ENCODE results near the gene TMEM87B. TPM values are rescaled to one million over a fixed set of nuclear protein-coding genes. Genes with fewer than 3 reads are reported as not detected.

The TMEM87B gene
- total RNA-seq, 4 donors from 2014 or later, result 21.9 to 74.5 (median 60.7) TPM

GRCh38 chr2:112023707-112024106, 31.4 kb upstream of the TMEM87B start:
- no peak overlapping the region for H3K27ac ChIP-seq
- H3K4me1 ChIP-seq, result no peaks in the 10 kb centered on the region
- no peaks in the 10 kb centered on the region for H3K36me3 ChIP-seq
- DNase-seq, result no peak
- WGBS, 2 donors (ENCODE audit: low coverage in 1 of 2), result 81 to 94% methylated on average over 3 to 5 of the region's 5 CpGs
- no peaks in the 10 kb centered on the region for H3K27me3 ChIP-seq
- no peaks in the 10 kb centered on the region for H3K9me3 ChIP-seq
- intact Hi-C loops (cut with DNase I; ENCODE audit: low total_unique reads), result no loop called here
- H3K4me3 ChIP-seq, result no peak overlapping the region
- in situ Hi-C loops (cut with MboI; ENCODE audit: low pct_ligation_motif_present in 1 of 4, low pct_unique_long_range_greater_than_20kb in 1 of 4, low sequenced_read_pairs in 3 of 4), result no loop called here
- TF ChIP-seq CTCF (IDR thresholded peaks at IDR 0.05) (no peak), POLR2A (IDR thresholded peaks at IDR 0.05) (no peak), EP300 (IDR thresholded peaks at IDR 0.05; ENCODE audit: low read depth) (no peak), POLR2AphosphoS5 (IDR thresholded peaks at IDR 0.05) (no peak)

GRCh38 chr2:112024231-112024630, 30.8 kb upstream of the TMEM87B start:
- TF ChIP-seq POLR2A (IDR thresholded peaks at IDR 0.05) (no peak), CTCF (IDR thresholded peaks at IDR 0.05) (no peak), POLR2AphosphoS5 (IDR thresholded peaks at IDR 0.05) (no peak), EP300 (IDR thresholded peaks at IDR 0.05; ENCODE audit: low read depth) (no peak)
- Histone ChIP-seq H3K36me3 (no peaks in the 10 kb centered on the region), H3K4me3 (no peak overlapping the region), H3K4me1 (no peaks in the 10 kb centered on the region), H3K27ac (no peak overlapping the region), H3K9me3 (no peaks in the 10 kb centered on the region), H3K27me3 (no peaks in the 10 kb centered on the region)
- in situ Hi-C loops (cut with MboI; ENCODE audit: low pct_ligation_motif_present in 1 of 4, low pct_unique_long_range_greater_than_20kb in 1 of 4, low sequenced_read_pairs in 3 of 4), result no loop called here
- 75 to 88% methylated on average over 2 to 7 of the region's 9 CpGs for WGBS, 2 donors (ENCODE audit: low coverage in 1 of 2)
- DNase-seq, result no peak
- intact Hi-C loops (cut with DNase I; ENCODE audit: low total_unique reads), result no loop called here

GRCh38 chr2:112024896-112025491, 30.1 kb upstream of the TMEM87B start:
- intact Hi-C loops (cut with DNase I; ENCODE audit: low total_unique reads) (no loop called here), in situ Hi-C loops (cut with MboI; ENCODE audit: low pct_ligation_motif_present in 1 of 4, low pct_unique_long_range_greater_than_20kb in 1 of 4, low sequenced_read_pairs in 3 of 4) (no loop called here)
- 93 to 97% methylated on average over 5 to 12 of the region's 12 CpGs for WGBS, 2 donors (ENCODE audit: low coverage in 1 of 2)
- no peak overlapping the region for H3K4me3 ChIP-seq
- TF ChIP-seq POLR2AphosphoS5 (IDR thresholded peaks at IDR 0.05), result no peak
- no peak for TF ChIP-seq EP300 (IDR thresholded peaks at IDR 0.05; ENCODE audit: low read depth)
- TF ChIP-seq POLR2A (IDR thresholded peaks at IDR 0.05), result no peak
- no peak for TF ChIP-seq CTCF (IDR thresholded peaks at IDR 0.05)
- no peak overlapping the region for H3K27ac ChIP-seq
- DNase-seq, result no peak
- no peaks in the 10 kb centered on the region for H3K4me1 ChIP-seq
- no peaks in the 10 kb centered on the region for H3K9me3 ChIP-seq
- no peaks in the 10 kb centered on the region for H3K36me3 ChIP-seq
- no peaks in the 10 kb centered on the region for H3K27me3 ChIP-seq

- peaks cover 0 to 5% (median 2%) of the 10 kb centered on the region in 4 donors for H3K4me1 ChIP-seq
- WGBS, 2 donors (ENCODE audit: low coverage in 1 of 2), result 75 to 80% methylated on average over 8 of the region's 8 CpGs
- H3K9me3 ChIP-seq, result no peaks in the 10 kb centered on the region
- no peak overlapping the region for H3K4me3 ChIP-seq
- no peaks in the 10 kb centered on the region for H3K36me3 ChIP-seq
- in situ Hi-C loops (cut with MboI; ENCODE audit: low pct_ligation_motif_present in 1 of 4, low pct_unique_long_range_greater_than_20kb in 1 of 4, low sequenced_read_pairs in 3 of 4) (no loop called here), intact Hi-C loops (cut with DNase I; ENCODE audit: low total_unique reads) (no loop called here)
- no peak for DNase-seq
- H3K27me3 ChIP-seq, result no peaks in the 10 kb centered on the region
- no peak overlapping the region for H3K27ac ChIP-seq
- no peak for TF ChIP-seq POLR2A (IDR thresholded peaks at IDR 0.05)
- no peak for TF ChIP-seq POLR2AphosphoS5 (IDR thresholded peaks at IDR 0.05)
- no peak for TF ChIP-seq EP300 (IDR thresholded peaks at IDR 0.05; ENCODE audit: low read depth)
- TF ChIP-seq CTCF (IDR thresholded peaks at IDR 0.05), result no peak
Observed at GRCh38 chr2:112026509-112026908, 28.6 kb upstream of the TMEM87B start.

All from transverse colon (tissue), 4 donors.